GM11168 (cell line): ENCODE results near the gene TMEM178A.
"Not testable (repeated sequence)": the region's sequence is repeated elsewhere in the genome, so short reads cannot be mapped to it uniquely, and the experiment has no call there.

Experiments used
- in situ Hi-C: fragments of 300-500 bp; cut with MboI; formaldehyde crosslinking; loops from one replicate; pipeline ENCODE4 v1.12.0; 2022; ENCODE audit warnings: low sequenced_read_pairs; ENCODE audit not compliant: unreplicated experiment

The TMEM178A gene

GRCh38 chr2:39646267-39646666, 19.4 kb upstream of the TMEM178A start:
- in situ Hi-C loops = no loop called here

GRCh38 chr2:39647104-39647765, 18.5 kb upstream of the TMEM178A start:
- in situ Hi-C loops = no loop called here

- in situ Hi-C loops = no loop called here
Measured at GRCh38 chr2:39648580-39648979, 17.1 kb upstream of the TMEM178A start.

- in situ Hi-C loops = no loop called here
Measured at GRCh38 chr2:39649511-39649910, 16.2 kb upstream of the TMEM178A start.

GRCh38 chr2:39650468-39650867, 15.2 kb upstream of the TMEM178A start:
- in situ Hi-C loops = no loop called here

- in situ Hi-C loops = not testable (repeated sequence)
Measured at GRCh38 chr2:39656215-39656614, 9.5 kb upstream of the TMEM178A start.

- in situ Hi-C loops = no loop called here
Measured at GRCh38 chr2:39657287-39657937, 8.3 kb upstream of the TMEM178A start.

DNA sequence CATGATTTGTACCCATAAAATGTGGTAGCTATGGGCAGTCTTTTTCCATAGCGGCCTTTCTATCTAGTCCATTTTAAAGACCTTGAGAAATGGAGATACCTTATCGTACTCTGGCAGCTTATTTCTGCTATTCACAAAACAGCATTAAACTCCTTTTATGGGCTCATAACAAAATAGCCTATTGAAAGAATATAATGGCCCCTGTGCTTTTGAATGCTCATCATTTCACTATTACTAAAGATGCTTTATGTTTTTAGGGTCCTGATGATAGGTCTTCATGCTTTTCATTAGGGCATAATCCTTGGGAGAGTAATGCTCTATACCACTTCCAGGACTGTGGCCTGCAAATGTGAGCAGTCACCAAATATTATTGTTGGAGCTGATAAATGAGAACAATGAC, 7.3 kb upstream of the TMEM178A start:
- in situ Hi-C loops = no loop called here

GRCh38 chr2:39659765-39660611, 5.7 kb upstream of the TMEM178A start:
- in situ Hi-C loops = no loop called here

GRCh38 chr2:39660612-39661236, 5.0 kb upstream of the TMEM178A start:
- in situ Hi-C loops = no loop called here

DNA sequence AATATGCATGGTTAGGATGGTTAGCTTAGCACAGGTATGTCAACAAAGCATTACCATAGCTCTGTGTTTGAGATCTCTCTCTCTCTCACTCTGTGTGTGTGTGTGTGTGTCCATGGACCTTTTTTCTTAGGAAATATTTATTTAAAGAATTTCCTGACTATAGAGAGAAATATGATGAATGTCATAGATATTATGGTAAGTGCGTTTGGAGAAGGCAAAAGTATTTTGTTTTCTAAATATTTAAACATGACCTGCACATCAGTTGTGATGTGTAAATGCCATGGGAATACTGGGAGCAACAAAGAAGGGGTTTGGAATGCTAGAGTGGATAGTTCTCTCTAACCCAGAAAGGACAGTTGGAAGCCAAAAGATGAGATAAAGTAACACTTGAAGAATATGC, 3.9 kb upstream of the TMEM178A start:
- in situ Hi-C loops = no loop called here

DNA sequence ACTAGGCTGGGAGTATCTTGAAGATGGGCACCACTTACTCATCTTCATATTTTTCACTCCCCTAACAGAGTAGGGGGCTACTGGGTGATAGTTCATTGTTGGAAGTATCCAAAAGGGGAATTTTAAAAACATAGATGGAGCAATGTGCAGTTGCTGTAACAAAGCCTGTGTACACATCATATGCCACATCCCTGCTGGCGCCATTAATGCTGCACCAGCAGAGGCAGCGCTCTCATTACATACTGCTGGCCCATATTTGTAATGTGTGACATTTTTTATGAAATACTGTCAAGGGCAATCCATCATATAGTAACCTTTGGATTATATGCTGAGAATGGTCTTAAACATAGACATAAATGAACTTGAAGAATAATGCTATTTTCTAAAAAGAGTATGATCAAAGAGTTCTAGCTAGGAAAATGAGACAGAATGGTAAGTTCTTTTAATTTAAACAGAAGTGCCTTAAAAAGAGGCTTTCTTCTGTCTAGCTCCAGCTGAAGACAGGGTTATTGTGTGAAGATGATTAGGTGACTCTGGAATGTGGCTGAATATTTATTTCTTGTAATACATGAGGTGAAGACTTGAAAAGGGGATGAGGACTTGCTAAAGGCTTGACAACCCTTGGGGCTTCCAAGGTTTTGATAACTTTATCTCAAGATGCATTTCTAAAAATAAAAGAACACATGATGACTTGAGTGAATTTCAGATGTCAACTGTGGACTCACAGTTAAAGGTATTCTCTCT, 2.4 kb upstream of the TMEM178A start:
- in situ Hi-C loops = no loop called here

DNA sequence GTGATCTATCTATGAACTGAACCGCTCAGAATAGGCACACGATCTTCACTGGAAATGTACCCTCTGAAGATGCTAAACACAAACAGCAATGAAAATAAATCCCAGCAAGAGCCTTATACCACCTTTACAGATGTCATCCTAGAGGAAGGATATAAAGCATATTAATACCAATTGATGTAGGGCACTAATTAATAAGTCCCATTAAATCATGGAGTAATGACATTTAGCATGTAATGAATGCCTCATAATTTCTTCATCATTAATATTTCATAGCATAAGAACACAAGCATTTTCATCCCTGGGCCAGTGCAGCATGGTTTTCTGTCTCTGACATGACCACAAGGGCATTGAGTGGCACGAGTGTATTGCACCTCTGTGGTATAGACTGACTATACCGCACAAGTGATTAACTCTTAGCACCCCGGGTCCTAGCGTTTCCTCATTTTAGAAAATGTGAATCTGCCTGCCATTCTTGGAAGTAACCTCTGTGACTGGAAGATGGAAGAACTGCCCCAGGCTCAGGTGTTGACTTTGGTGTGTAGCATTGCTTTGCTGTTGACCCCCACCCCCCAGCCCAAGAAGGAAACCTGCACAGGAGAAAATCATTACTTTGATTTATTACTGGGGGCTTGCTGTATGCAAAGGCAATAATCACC, 1.4 kb upstream of the TMEM178A start:
- in situ Hi-C loops = no loop called here

- in situ Hi-C loops = no loop called here
Measured at GRCh38 chr2:39664888-39665591, 677 bp upstream of the TMEM178A start.

DNA sequence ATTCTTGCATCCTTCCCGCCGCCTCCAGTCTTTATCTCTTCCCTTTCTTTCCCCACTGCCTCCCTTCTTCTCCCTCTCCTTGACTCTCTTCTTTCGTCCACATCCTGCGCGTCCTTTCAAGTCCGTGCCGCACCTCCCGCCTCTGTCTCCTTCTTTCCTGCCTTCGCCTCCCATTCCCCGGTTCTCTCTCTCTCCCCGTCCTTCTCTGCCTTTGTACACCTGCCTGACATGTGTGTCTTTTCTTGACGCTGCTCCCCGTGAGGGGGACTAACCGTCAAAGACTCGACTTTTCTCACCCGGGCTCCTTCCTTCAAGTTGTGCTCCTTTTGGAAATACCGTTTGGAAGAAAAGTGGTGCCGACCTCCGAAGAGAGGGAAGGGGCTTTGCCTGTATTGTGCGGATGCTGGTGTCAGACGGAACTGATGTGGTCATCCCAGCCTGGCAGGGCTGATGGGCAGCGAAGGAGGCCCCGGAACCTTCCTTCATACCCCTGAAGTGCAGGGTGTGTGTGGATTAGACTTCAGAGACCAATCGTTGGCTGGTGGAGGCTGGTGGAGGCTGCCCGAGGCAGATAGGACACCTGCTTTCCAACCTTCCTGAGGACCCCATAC, 879 bp downstream of the TMEM178A start:
- in situ Hi-C loops = no loop called here

- in situ Hi-C loops = no loop called here
Measured at GRCh38 chr2:39667104-39667885, 1.6 kb downstream of the TMEM178A start.

DNA sequence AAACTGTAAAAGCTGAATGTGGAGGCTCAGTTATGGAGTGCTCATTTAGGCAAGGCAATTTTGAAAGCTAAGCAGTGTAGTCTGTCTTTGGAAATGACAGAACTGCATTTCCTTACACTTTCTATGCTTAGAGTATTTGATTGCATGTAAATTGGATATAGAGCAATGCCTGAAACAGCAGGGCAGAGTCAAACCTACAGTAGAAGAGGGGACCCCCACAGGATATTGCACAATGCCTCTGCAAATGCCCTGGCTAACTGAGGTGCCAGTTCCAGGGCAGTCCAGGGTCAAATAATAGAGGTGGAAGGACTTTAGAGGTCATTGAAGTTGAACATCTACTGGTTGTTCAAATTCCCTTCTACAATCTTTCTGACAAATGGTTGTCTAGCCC, 2.2 kb downstream of the TMEM178A start:
- in situ Hi-C loops = no loop called here

DNA sequence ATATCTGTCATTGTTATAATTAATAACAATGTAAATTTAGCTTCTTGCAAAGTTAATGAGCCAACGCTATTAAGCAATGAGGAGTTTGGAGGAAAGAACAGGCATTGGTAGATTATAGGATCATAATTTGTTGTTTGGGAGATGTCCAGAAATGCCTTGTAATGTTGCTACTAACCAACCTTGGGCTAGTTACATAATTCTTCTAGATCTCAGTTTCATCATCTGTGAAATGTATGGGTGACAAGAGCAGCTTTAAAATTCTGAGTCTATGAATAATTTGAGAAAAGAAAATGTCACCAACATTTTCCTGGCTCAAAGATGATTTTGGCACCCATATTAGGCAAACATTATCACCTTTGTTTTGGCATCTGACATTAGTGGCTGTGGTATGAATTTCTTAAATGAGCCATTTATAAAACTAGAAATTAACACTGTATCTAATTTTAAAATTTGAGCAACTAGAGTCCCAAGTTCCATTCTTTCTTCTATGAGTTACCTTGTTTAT, 2.9 kb downstream of the TMEM178A start:
- in situ Hi-C loops = no loop called here
